LNCaP clone FGC (cell line): ENCODE measurements around the gene GPRC5D.

Experiments used
- DNase-seq: peaks from one replicate; pipeline ENCODE4 v3.0.0-alpha.2; 2011; ENCODE audit warnings: low read depth
- H3K4me3 ChIP-seq: 2 replicates; pipeline ENCODE4 v1.5.1; 2011; ENCODE audit warnings: mild to moderate bottlenecking, low read depth, low read length, control low read depth
- TF ChIP-seq, protein P1 (sequence below): IDR thresholded peaks from 2 replicates; pipeline ENCODE4 v1.5.1; 2012; ENCODE audit warnings: mild to moderate bottlenecking; ENCODE audit not compliant: control insufficient read depth, insufficient read depth; ENCODE audit errors: extremely low read depth

GPRC5D gene

DNA sequence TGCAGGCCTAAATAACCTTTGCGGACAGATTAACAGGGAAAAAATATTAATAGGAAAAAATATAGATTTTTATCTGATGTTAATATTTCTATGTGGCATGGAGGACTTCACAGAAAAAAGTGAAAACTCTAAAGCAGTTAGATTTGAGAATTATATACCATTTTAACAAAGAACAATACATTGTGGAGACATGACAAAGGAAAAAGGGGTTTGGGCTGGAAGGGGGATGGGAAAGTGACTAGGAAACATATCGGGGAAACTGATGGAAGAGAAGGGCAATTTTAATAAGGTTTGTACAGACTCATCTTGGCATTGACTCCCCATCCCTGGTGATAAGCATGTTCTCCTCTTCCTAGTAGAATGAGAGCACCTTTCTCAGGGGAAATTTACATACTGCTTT is 21.0 kb upstream of the GPRC5D start:
- DNase-seq = no peak
- TF ChIP-seq, protein P1, sequence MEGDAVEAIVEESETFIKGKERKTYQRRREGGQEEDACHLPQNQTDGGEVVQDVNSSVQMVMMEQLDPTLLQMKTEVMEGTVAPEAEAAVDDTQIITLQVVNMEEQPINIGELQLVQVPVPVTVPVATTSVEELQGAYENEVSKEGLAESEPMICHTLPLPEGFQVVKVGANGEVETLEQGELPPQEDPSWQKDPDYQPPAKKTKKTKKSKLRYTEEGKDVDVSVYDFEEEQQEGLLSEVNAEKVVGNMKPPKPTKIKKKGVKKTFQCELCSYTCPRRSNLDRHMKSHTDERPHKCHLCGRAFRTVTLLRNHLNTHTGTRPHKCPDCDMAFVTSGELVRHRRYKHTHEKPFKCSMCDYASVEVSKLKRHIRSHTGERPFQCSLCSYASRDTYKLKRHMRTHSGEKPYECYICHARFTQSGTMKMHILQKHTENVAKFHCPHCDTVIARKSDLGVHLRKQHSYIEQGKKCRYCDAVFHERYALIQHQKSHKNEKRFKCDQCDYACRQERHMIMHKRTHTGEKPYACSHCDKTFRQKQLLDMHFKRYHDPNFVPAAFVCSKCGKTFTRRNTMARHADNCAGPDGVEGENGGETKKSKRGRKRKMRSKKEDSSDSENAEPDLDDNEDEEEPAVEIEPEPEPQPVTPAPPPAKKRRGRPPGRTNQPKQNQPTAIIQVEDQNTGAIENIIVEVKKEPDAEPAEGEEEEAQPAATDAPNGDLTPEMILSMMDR = no peak
- no peak overlapping the region for H3K4me3 ChIP-seq

DNA sequence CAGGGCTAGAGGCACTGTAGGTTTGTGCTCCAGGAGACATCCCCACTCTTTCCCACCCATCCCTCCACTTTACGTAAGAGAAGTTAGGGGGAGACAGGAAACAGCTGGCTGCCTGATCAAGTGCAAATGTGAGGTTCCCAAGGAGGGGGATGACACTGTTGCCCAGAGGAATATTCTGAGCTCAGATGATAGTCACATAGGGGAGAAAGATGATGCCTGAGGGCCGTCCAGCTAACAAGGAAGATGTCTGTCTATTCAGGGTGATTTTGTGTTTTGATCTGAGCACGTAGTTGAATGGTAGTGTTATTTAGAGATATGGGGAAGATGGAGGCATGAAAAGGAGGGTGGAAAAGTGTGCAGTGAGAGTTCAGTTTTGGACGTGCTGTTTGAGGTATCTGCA is 13.9 kb upstream of the GPRC5D start:
- DNase-seq = no peak

DNA sequence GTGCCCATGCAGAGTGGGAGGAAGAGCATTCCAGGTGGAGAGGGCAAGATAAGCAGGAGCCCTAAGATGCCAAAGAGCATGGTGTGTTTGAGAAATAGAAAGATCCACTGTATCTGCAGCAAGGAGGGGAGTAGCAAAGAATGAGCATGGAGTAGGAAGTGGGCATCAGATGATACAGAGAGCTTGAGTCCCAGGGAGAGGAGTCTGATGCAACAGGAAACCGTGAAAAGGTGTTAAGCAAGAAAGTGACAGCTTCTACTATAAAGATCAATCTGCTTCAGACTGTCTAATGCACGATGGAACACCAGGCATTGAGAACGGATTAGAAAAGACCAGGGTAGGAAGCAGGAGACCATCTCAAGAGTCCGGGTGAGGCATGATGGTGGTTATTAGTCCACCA is 12.3 kb upstream of the GPRC5D start:
- TF ChIP-seq, protein P1 = no peak
- no peak for DNase-seq
- H3K4me3 ChIP-seq = no peak overlapping the region

More for the DNA sequence above, 13.9 kb upstream of the GPRC5D start:
- no peak overlapping the region for H3K4me3 ChIP-seq
- TF ChIP-seq, protein P1 = no peak

DNA sequence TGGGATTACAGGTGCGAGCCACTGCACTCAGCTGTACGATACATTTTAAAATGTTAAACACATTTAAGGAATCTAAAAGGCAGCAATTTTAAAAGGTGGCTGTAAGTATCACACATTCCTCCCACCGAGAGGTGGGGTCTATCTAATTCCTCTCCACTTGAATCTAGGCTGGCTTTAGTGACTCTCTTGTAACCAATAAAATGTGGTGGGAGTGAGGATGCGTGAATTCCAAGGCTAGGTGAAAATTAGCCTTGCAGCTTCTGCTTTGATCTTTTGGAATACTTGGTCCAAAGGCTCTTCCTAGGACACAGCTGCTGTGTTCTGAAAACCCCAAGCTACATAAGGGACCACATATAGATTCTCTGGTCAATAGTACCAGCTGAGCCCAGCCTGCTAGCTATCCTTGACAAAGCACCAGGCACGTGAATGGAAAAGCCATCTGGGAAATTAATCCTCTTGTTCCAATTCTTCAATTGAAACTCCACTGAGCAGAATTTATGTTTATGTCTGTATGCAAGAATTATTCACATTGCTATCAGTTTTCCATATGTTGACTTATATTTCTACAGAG is 8.8 kb upstream of the GPRC5D start:
- DNase-seq = no peak
- no peak overlapping the region for H3K4me3 ChIP-seq
- TF ChIP-seq, protein P1 = no peak

DNA sequence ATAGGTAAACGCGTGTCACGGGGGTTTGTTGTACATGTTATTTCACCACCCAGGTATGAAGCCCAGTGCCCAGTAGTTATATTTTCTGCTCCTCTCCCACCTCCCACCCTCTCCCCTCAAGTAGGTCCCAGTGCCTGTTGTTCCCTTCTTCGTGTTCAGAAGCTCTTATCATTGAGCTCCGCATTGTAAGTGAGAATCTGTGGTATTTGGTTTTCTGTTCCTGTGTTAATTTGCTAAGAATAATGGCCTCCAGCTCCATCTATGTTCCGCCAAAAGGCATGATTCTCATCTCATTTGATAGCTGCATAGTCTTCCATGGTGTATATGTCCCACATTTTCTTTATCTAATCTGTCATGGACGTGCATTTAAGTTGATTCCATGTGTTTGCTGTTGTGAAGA is 6.9 kb upstream of the GPRC5D start:
- no peak overlapping the region for H3K4me3 ChIP-seq
- TF ChIP-seq, protein P1 = no peak
- no peak for DNase-seq

DNA sequence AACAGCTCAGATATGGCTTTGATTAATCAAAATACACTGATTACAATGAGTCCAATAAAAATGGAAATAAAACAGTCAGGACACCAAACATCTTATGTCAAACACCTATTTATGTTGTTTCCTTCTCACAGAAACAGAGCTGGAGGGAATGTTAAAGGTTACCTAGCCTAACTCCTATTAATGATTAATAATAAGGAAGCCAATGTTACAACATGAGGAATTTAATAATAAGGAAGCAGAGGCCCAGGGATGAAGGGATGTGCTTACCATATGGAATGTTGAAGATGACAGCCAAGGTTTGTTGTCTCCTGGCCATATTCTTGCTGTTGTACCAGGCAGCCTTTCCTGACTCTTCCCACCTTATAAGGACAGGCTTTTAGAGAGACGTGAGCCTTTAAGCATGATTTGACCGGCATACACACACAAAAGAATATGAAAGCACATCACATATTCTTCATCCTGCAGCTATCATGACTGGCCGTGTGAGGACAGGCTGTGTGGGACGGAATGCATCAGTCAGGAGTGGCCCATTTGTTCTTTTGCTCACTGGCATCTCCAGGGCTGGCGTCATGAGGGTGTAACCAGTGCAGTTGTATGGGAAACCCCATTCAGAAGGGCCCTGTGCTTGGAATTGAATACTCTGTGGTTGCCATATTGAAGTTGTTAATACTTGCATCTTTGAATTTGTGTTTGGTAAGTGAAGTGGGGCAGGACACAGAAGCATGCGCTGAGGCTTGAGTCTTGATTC is 3.1 kb upstream of the GPRC5D start:
- TF ChIP-seq, protein P1 = no peak
- DNase-seq = no peak
- no peak overlapping the region for H3K4me3 ChIP-seq
